Neuronal stem cell (in vitro differentiated cells): ENCODE results near the gene PTPRE.

Experiments used
- DNase-seq: peaks from one replicate; pipeline ENCODE4 v3.0.0-alpha.2; 2013; ENCODE audit warnings: low spot score
- H2AFZ ChIP-seq: one replicate; pipeline ENCODE4 v1.6.1; 2013; ENCODE audit warnings: mild to moderate bottlenecking, low read length, inconsistent platforms
- H2AK5ac ChIP-seq: 2 replicates; pipeline ENCODE4 v1.6.1; 2013; ENCODE audit warnings: low read depth, mild to moderate bottlenecking, inconsistent platforms, low read length, moderate library complexity, mixed read lengths
- H2BK120ac ChIP-seq: 2 replicates; pipeline ENCODE4 v1.6.1; 2013; ENCODE audit warnings: low read depth, mild to moderate bottlenecking, inconsistent platforms, low read length, moderate library complexity, mixed read lengths
- H2BK12ac ChIP-seq: one replicate; pipeline ENCODE4 v1.6.1; 2013; ENCODE audit warnings: low read length, inconsistent platforms
- H2BK15ac ChIP-seq: 2 replicates; pipeline ENCODE4 v1.6.1; 2013; ENCODE audit warnings: mild to moderate bottlenecking, low read length, inconsistent platforms, mixed read lengths
- H2BK5ac ChIP-seq: one replicate; pipeline ENCODE4 v1.6.1; 2013; ENCODE audit warnings: inconsistent platforms, mild to moderate bottlenecking, low read length, moderate library complexity
- H3K14ac ChIP-seq: one replicate; pipeline ENCODE4 v1.6.1; 2013; ENCODE audit warnings: low read length, inconsistent platforms
- H3K18ac ChIP-seq: 2 replicates; pipeline ENCODE4 v1.6.1; 2013; ENCODE audit warnings: low read length, inconsistent platforms
- H3K23ac ChIP-seq: 2 replicates; pipeline ENCODE4 v1.6.1; 2013; ENCODE audit warnings: low read depth, mild to moderate bottlenecking, mixed read lengths, low read length, inconsistent platforms; ENCODE audit not compliant: poor library complexity
- H3K27ac ChIP-seq: replicated peaks from 3 replicates; pipeline ENCODE4 v1.5.1; 2013; ENCODE audit warnings: low read length, inconsistent platforms
- H3K27me3 ChIP-seq, 3 experiments: 2 replicates each; pipeline ENCODE4 v1.6.1; 2013; ENCODE audit warnings: low read length in 3 of 3, mild to moderate bottlenecking in 2 of 3, inconsistent platforms in 1 of 3, low read depth in 1 of 3, mixed read lengths in 1 of 3, moderate library complexity in 1 of 3; ENCODE audit not compliant: control insufficient read depth in 3 of 3, insufficient read depth in 3 of 3
- H3K36me3 ChIP-seq, 2 donors: replicated peaks in 1 of 2; 2 replicates each; pipeline ENCODE4 v1.6.1; 2013; ENCODE audit warnings: low read length in 2 of 2; ENCODE audit not compliant: control insufficient read depth in 2 of 2, insufficient read depth in 2 of 2
- H3K4ac ChIP-seq: 2 replicates; pipeline ENCODE4 v1.6.1; 2013; ENCODE audit warnings: inconsistent platforms, mild to moderate bottlenecking, low read length, moderate library complexity
- H3K4me1 ChIP-seq, 2 donors: 1 replicate in 1 of 2; 2 replicates in 1 of 2; pipeline ENCODE4 v1.6.1; 2013; ENCODE audit warnings: low read length in 2 of 2, low read depth in 1 of 2; ENCODE audit not compliant: control insufficient read depth in 2 of 2, insufficient read depth in 1 of 2
- H3K4me2 ChIP-seq: one replicate; pipeline ENCODE4 v1.6.1; 2013; ENCODE audit warnings: mild to moderate bottlenecking, low read length, inconsistent platforms; ENCODE audit not compliant: insufficient read depth, poor library complexity, severe bottlenecking
- H3K4me3 ChIP-seq, 2 donors: 2 replicates each; pipeline ENCODE4 v1.5.1; 2013; ENCODE audit warnings: low read length in 2 of 2, mild to moderate bottlenecking in 2 of 2, inconsistent platforms in 1 of 2, moderate library complexity in 1 of 2
- H3K79me1 ChIP-seq: one replicate; pipeline ENCODE4 v1.6.1; 2013; ENCODE audit warnings: low read depth, mild to moderate bottlenecking, inconsistent platforms, low read length, moderate library complexity
- H3K9ac ChIP-seq: one replicate; pipeline ENCODE4 v1.6.1; 2013; ENCODE audit warnings: mild to moderate bottlenecking, low read depth, low read length, inconsistent platforms; ENCODE audit not compliant: poor library complexity
- H3K9me3 ChIP-seq, 2 donors: replicated peaks in 1 of 2; 2 replicates each; pipeline versions ENCODE3 to v1.6.1; 2013; ENCODE audit warnings: low read length in 2 of 2, mild to moderate bottlenecking in 2 of 2, inconsistent platforms in 1 of 2, low read depth in 1 of 2, mixed read lengths in 1 of 2, moderate library complexity in 1 of 2; ENCODE audit not compliant: control insufficient read depth in 2 of 2, insufficient read depth in 1 of 2
- H4K8ac ChIP-seq: one replicate; pipeline ENCODE4 v1.6.1; 2013; ENCODE audit warnings: low read depth, mild to moderate bottlenecking, inconsistent platforms, low read length, moderate library complexity
- H4K91ac ChIP-seq: one replicate; pipeline ENCODE4 v1.6.1; 2013; ENCODE audit warnings: low read length, low read depth, mild to moderate bottlenecking, inconsistent platforms; ENCODE audit not compliant: poor library complexity
- WGBS, 2 donors: extraction: QIAGEN DNeasy Blood & Tissue Kit; methylation state at CpG; one replicate each; pipeline ENCODE4 v1.1.7; 2013; ENCODE audit warnings: missing lambda C conversion rate in 2 of 2, mixed read lengths in 1 of 2; ENCODE audit not compliant: insufficient read length in 2 of 2, insufficient replicate concordance in 1 of 2; ENCODE audit errors: extremely low coverage in 2 of 2; 5-methylcytosine and 5-hydroxymethylcytosine counted together

The PTPRE gene

DNA sequence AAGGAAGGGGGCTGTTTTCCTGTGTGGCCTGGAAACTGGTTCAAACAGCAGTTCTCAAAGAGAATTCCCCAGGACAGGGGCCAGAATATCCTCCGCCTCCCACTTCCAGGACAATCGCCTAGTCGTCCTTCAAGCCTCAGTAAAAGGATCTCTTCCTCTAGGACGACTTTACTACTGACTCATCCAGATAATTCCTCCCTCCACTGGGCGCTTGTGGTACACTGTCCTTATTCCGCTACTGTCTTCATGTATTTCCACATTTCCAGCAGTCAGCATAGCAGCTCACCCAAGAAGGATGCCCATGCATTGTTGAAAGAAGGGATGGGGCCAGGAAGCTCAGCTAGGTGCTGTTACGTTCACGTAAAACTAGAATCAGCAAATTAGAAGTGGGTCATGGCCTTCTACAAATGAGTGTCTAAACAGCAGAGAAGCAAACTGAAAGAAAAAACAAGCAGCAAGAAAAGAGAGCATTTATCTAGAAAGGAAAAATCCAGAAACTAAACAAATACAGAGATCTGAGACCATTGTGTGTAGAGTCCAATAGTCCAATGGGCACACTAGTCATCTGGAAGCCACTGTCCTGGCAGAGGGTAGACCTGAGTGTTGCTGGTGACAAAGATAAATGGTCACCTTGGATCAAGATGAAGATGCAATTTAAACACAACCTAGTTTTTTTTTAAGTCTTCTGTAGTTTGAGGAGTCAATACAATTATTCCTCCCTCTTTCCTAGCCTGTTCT lies 40.5 kb upstream of the PTPRE start:
- H3K4ac ChIP-seq: no peak overlapping the region
- WGBS, 2 donors: no CpG with 5 or more reads among the region's 8 CpGs
- no peak overlapping the region for H2AK5ac ChIP-seq
- H3K4me2 ChIP-seq: no peak overlapping the region
- no peak overlapping the region for H2BK15ac ChIP-seq
- H2AFZ ChIP-seq: no peak overlapping the region
- H4K8ac ChIP-seq: no peak overlapping the region
- no peaks in the 10 kb centered on the region for H3K27me3 ChIP-seq
- H2BK5ac ChIP-seq: no peak overlapping the region
- no peak overlapping the region for H3K23ac ChIP-seq
- no peak overlapping the region for H3K27ac ChIP-seq
- DNase-seq: no peak
- H3K14ac ChIP-seq: no peak overlapping the region
- H3K9me3 ChIP-seq: peaks cover 4 to 15% of the 10 kb centered on the region in 2 donors
- no peak overlapping the region for H2BK12ac ChIP-seq
- H3K4me1 ChIP-seq: no peaks in the 10 kb centered on the region
- no peak overlapping the region for H3K9ac ChIP-seq
- no peaks in the 10 kb centered on the region for H3K36me3 ChIP-seq
- no peak overlapping the region for H3K4me3 ChIP-seq
- no peak overlapping the region for H4K91ac ChIP-seq
- H3K79me1 ChIP-seq: no peaks in the 10 kb centered on the region
- H3K18ac ChIP-seq: no peak overlapping the region
- H2BK120ac ChIP-seq: no peak overlapping the region

DNA sequence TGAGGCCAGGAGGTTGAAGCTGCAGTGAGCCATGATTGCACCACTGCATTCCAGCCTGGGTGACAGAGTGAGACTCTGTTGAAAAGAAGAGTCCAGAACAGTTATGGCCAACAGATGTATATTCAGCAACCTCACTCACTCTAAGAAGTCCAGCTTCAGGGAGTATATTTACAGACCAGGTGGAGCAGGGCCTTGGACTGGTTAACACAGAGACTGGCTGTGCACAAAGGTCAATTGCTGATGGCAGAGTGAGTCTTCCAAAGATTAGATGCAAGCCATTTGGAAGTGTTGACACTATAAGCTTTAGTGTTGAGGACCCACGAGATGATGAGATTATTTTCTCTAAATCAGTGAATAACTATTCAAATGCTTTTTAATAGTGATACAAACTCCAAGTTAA lies 39.1 kb upstream of the PTPRE start:
- no peak overlapping the region for H2BK15ac ChIP-seq
- H4K8ac ChIP-seq: no peak overlapping the region
- no peaks in the 10 kb centered on the region for H3K79me1 ChIP-seq
- no peak overlapping the region for H3K18ac ChIP-seq
- no peak overlapping the region for H3K4me3 ChIP-seq
- H4K91ac ChIP-seq: no peak overlapping the region
- H2AFZ ChIP-seq: no peak overlapping the region
- no peaks in the 10 kb centered on the region for H3K27me3 ChIP-seq
- H3K36me3 ChIP-seq: no peaks in the 10 kb centered on the region
- no peak for DNase-seq
- H2BK12ac ChIP-seq: no peak overlapping the region
- H3K4ac ChIP-seq: no peak overlapping the region
- H3K4me2 ChIP-seq: no peak overlapping the region
- no CpG with 5 or more reads among the region's 1 CpG for WGBS, 2 donors
- no peaks in the 10 kb centered on the region for H3K4me1 ChIP-seq
- peaks cover 5 to 15% of the 10 kb centered on the region in 2 donors for H3K9me3 ChIP-seq
- H3K9ac ChIP-seq: no peak overlapping the region
- H2BK120ac ChIP-seq: no peak overlapping the region
- no peak overlapping the region for H2AK5ac ChIP-seq
- H2BK5ac ChIP-seq: no peak overlapping the region
- H3K14ac ChIP-seq: no peak overlapping the region
- H3K27ac ChIP-seq: no peak overlapping the region
- H3K23ac ChIP-seq: no peak overlapping the region

DNA sequence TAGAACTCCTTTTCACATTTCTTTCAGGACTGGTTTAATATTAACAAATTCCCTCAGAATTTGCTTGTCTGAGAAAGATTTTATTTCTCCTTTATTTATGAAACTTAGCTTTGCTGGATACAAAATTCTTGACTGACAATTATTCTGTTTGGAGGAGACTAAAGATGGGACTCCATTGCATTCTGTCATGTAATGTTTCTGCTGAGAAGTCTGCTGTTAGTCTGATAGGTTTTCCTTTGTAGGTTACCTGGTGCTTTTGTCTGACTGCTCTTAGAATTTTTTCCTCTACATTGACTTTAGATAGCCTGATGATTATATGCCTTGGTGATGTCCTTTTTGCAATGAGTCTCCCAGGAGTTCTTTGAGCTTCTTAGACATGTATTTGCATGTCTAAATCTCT lies 37.6 kb upstream of the PTPRE start:
- no peak overlapping the region for H2BK15ac ChIP-seq
- H4K8ac ChIP-seq: no peak overlapping the region
- H3K18ac ChIP-seq: no peak overlapping the region
- H3K4me2 ChIP-seq: no peak overlapping the region
- no peak overlapping the region for H2AK5ac ChIP-seq
- H3K36me3 ChIP-seq: no peaks in the 10 kb centered on the region
- no peak overlapping the region for H3K4ac ChIP-seq
- no peak overlapping the region for H2AFZ ChIP-seq
- no peak overlapping the region for H3K9ac ChIP-seq
- no peaks in the 10 kb centered on the region for H3K4me1 ChIP-seq
- DNase-seq: no peak
- no peak overlapping the region for H3K27ac ChIP-seq
- no peak overlapping the region for H2BK5ac ChIP-seq
- no peak overlapping the region for H2BK12ac ChIP-seq
- no peaks in the 10 kb centered on the region for H3K27me3 ChIP-seq
- no peak overlapping the region for H3K14ac ChIP-seq
- peaks cover 1% of the 10 kb centered on the region in 2 donors for H3K9me3 ChIP-seq
- H2BK120ac ChIP-seq: no peak overlapping the region
- no peak overlapping the region for H3K23ac ChIP-seq
- H3K4me3 ChIP-seq: no peak overlapping the region
- H3K79me1 ChIP-seq: no peaks in the 10 kb centered on the region
- no peak overlapping the region for H4K91ac ChIP-seq

DNA sequence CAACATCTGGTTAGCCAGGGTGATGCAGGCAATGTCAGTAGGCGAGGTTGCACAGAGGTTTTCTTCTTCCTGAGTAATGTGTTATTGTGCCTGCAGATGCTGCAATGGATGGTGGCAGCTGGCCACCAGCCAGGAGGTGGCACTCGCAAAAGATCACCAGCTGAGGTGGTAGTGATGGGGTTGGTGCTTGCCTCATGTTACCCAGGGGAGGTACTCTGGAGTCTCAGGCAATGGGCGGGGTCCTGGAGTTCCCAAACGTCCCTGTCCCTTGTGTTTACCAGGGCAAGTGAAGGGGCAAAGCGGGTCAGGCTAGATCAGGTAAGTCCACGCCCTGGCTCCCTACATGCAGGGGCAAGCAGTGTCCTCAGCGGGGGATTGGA lies 35.3 kb upstream of the PTPRE start:
- H2AFZ ChIP-seq: no peak overlapping the region
- H2BK15ac ChIP-seq: no peak overlapping the region
- H3K9me3 ChIP-seq: peaks cover 0 to 1% of the 10 kb centered on the region in 2 donors
- H3K14ac ChIP-seq: no peak overlapping the region
- no peak overlapping the region for H3K27ac ChIP-seq
- H3K79me1 ChIP-seq: no peaks in the 10 kb centered on the region
- H2BK12ac ChIP-seq: no peak overlapping the region
- no peak for DNase-seq
- no peak overlapping the region for H3K23ac ChIP-seq
- no peak overlapping the region for H3K18ac ChIP-seq
- H3K4ac ChIP-seq: no peak overlapping the region
- H3K36me3 ChIP-seq: no peaks in the 10 kb centered on the region
- H3K9ac ChIP-seq: no peak overlapping the region
- no peak overlapping the region for H2BK120ac ChIP-seq
- no CpG with 5 or more reads among the region's 7 CpGs for WGBS, 2 donors
- no peaks in the 10 kb centered on the region for H3K27me3 ChIP-seq
- no peak overlapping the region for H2AK5ac ChIP-seq
- H4K8ac ChIP-seq: no peak overlapping the region
- no peak overlapping the region for H4K91ac ChIP-seq
- no peak overlapping the region for H3K4me2 ChIP-seq
- H2BK5ac ChIP-seq: no peak overlapping the region
- H3K4me1 ChIP-seq: peaks cover 0 to 5% of the 10 kb centered on the region in 2 donors
- H3K4me3 ChIP-seq: no peak overlapping the region
